ENCODE data around the gene SPOCK2.

DNA sequence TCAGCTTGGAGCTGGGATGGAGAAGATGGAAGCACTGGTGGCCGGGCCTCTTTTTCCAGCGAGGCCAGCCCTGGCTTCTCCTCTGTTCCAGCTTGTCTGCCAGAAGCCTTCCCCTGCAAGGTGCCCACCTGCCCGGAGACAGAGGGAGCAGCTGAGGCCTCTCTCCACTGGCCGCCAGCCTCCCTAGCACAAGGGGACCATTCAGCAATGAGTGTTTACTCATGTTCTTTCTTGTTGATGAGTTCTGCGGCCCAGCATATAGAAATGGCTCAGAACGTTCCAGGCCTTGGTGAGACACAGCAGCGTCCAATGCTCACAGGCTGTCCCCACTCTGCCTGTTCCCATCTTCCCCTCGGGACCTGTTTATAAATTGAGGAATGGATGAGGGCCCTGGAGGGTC lies 76.9 kb downstream of the SPOCK2 start:
- TF ChIP-seq, protein P1, sequence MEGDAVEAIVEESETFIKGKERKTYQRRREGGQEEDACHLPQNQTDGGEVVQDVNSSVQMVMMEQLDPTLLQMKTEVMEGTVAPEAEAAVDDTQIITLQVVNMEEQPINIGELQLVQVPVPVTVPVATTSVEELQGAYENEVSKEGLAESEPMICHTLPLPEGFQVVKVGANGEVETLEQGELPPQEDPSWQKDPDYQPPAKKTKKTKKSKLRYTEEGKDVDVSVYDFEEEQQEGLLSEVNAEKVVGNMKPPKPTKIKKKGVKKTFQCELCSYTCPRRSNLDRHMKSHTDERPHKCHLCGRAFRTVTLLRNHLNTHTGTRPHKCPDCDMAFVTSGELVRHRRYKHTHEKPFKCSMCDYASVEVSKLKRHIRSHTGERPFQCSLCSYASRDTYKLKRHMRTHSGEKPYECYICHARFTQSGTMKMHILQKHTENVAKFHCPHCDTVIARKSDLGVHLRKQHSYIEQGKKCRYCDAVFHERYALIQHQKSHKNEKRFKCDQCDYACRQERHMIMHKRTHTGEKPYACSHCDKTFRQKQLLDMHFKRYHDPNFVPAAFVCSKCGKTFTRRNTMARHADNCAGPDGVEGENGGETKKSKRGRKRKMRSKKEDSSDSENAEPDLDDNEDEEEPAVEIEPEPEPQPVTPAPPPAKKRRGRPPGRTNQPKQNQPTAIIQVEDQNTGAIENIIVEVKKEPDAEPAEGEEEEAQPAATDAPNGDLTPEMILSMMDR (IDR thresholded peaks at IDR 0.05), result no peak
- TF ChIP-seq POLR2A (IDR thresholded peaks at IDR 0.05) (no peak), EP300 (IDR thresholded peaks at IDR 0.05) (no peak)
